AG09319 (cell line): ENCODE data around the gene TMEM170B.

Source experiments
- DNase-seq: peaks from one replicate; pipeline ENCODE4 v3.0.0-alpha.2; 2010; ENCODE audit warnings: low read depth; ENCODE audit errors: extremely low read depth
- TF ChIP-seq, protein P1 (sequence below): IDR thresholded peaks from 2 replicates; pipeline ENCODE4 v1.5.1; 2011; ENCODE audit warnings: low read depth, mild to moderate bottlenecking, inconsistent platforms, low read length, moderate library complexity

Gene TMEM170B

DNA sequence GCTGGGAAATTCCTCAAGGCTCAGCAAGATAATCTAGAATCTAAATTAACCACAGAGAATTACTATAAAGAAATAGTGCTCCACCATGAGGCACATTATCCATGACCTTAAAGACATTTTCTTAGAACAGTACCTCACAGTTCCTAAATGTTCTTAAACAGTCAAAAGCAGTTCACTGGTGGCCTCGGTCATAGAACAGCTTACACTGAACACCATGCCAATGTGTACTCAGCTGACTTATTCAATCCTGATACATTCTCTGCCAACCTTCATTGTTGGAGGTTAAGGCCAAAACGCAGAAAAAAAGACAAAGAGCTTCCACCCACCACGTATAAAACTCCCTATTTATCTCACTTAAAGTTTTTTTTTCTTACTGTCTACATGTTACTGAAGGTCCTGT is 21.8 kb upstream of the TMEM170B start:
- TF ChIP-seq, protein P1, sequence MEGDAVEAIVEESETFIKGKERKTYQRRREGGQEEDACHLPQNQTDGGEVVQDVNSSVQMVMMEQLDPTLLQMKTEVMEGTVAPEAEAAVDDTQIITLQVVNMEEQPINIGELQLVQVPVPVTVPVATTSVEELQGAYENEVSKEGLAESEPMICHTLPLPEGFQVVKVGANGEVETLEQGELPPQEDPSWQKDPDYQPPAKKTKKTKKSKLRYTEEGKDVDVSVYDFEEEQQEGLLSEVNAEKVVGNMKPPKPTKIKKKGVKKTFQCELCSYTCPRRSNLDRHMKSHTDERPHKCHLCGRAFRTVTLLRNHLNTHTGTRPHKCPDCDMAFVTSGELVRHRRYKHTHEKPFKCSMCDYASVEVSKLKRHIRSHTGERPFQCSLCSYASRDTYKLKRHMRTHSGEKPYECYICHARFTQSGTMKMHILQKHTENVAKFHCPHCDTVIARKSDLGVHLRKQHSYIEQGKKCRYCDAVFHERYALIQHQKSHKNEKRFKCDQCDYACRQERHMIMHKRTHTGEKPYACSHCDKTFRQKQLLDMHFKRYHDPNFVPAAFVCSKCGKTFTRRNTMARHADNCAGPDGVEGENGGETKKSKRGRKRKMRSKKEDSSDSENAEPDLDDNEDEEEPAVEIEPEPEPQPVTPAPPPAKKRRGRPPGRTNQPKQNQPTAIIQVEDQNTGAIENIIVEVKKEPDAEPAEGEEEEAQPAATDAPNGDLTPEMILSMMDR = no peak
- no peak for DNase-seq

DNA sequence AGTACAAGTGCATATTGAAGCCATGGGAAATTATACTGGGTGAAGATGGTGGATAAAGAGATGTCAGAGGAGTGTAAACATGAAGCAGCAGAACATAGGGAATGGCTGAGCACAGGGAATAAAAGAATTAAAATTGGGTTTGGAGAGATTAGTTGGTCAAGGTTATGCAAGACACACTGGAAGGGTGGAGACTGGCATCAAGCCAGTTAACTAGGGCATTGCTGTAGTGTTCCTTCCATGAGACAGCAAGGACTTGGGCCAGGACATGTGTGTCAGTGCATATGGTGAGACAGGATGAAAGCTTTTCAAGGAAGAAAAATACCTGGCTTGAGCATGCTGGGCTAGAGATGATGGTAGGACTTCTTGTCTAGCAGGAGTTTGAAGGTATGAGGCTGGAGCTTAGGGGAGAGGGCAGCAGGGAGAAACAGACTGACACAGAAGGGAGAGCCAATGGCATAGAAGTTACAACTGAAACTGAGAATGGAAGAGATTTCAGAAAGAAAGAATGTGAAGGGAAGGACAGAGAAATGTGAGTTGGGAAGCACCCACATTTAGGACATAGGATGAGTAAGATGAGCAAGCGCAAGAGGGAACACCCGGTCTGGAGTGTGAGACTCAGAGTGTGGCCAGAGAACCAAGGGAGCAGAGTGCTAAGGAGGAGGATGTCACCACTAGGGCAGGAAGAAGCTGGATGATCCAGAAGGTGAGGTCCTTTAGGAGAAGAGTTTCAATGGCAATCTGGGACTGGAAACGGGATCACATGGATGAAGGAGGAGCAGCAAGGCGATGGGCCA is 14.5 kb upstream of the TMEM170B start:
- TF ChIP-seq, protein P1 = no peak
- no peak for DNase-seq

DNA sequence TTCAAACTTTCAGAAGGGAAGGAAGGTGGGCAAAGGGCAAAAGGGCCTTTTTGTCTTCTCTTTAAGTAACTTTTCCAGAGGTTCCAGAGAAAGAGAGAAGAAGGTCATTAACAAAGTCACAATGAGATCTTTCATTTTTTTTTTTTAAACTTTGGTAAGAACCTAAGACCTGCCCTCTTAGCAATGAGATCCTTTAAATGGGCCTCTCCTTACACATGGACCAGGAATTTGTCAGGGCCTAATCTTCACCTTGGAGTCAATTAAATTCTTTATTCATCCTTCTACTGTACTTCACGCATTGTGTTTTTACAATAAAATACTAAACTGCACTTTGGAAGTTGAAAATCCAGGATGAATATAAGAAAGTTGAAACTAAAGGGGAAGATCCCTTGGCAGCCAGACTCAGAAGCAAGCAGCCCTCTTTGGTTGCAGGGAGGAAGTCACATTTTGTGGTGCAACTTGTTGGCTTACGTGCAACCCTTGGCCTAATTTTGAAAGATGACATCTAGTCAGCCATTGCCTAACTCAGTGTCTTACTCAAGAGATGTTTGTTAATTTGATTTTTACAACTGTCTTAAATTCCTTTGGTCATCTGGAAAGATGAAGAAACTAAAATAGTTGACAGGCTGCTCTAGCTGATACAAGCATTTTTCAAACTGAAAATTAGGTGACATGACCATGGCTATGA is 11.9 kb upstream of the TMEM170B start:
- TF ChIP-seq, protein P1 = no peak
- peak; percentile 61 for DNase-seq

DNA sequence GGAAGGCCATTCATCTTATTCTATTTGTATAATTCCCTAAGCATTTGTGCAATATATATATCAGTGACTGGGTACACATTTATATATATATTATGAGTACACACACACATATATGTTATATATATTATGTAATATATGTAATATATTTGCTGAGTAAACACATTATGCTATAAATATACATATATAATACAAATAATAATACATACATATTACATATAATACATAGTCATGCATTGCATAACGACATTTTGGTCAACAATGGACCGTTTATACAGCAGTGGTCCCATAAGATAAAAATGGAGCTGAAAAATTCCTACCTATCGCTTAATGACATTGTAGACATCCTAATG is 11.4 kb upstream of the TMEM170B start:
- no peak for DNase-seq
- TF ChIP-seq, protein P1 = no peak

DNA sequence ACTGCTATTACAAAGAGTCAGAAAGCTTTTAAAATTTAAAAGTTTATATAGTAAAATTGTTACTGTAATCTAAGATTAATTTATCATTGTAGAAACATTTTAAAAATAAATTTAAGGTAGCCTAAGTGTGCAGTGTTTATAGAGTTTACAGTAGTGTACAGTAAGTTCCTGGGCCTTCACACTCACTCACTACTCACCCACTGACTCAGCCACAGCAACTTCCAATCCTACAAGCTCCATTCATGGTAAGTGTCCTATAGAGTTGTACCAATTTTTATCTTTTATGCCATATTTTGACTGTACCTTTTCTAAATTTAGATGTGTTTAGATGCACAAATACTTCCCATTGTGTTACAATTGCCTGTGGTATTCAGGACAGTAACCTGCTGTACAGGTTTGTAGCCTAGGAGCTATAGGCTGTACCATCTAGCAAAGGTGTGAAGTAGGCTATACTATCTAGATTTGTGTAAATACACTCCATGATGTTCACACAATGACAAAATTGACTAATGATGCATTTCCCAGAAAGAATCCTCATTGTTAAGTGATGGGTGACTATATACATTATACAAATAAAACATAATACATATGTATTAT is 10.2 kb upstream of the TMEM170B start:
- DNase-seq = no peak
- TF ChIP-seq, protein P1 = no peak

DNA sequence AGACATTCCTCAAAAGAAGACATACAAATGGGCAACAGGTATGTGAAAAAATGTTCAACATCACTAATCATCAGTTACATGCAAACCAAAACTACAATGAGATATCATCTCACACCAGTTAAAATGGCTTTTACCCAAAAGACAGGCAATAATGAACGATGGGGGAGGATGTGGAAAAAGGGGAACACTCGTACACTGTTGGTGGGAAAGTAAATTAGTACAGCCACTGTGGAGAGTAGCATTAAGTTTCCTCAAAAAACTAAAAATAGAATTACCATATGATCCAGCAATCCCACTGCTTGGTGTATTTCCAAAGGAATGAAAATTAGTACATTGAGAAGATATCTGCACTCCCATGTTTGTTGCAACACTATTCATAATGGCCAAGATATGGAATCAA is 8.6 kb upstream of the TMEM170B start:
- TF ChIP-seq, protein P1 = no peak
- DNase-seq = no peak

DNA sequence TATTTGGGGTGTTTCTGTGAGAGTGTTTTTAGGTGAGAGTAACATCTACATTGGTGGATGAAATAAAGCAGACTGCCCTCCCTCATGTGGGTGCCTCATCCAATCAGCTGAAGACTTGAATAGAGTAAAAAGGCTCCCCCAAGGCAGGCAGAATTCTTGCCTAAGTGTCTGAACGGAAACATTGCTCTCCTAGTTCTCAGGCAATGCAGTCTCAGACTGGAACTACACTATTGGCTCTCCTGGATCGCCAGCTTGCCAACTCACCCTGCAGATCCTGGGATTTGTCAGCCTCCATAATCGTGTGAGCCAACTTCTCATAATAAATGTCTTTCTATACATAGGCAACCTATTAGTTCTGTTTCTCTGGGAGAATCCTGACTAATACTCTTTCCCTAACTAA is 5.5 kb upstream of the TMEM170B start:
- no peak for DNase-seq
- TF ChIP-seq, protein P1 = no peak
